HepG2 (cell line): ENCODE measurements around the gene MTA3. TPM values are rescaled to one million over a fixed set of nuclear protein-coding genes. Genes with fewer than 3 reads are reported as not detected.
A peak's percentile ranks its signal among the peaks of the same experiment; 100 is the strongest.

Source experiments
- CHCHD3 ChIP-seq: sonication (generic); formaldehyde crosslinking; IDR thresholded peaks from 2 replicates; pipeline ENCODE4 v1.8.0; 2022; ENCODE audit warnings: mild to moderate bottlenecking, missing genetic modification reagents, moderate library complexity
- FOXC1 ChIP-seq: sonication (generic); formaldehyde crosslinking; IDR thresholded peaks from 2 replicates; pipeline ENCODE4 v1.8.0; 2022; ENCODE audit warnings: mild to moderate bottlenecking, missing genetic modification reagents, borderline replicate concordance
- GRHL1 ChIP-seq: sonication (generic); formaldehyde crosslinking; conservative IDR thresholded peaks from 2 replicates; pipeline ENCODE4 v1.8.0; 2022; ENCODE audit warnings: missing genetic modification reagents
- JUND ChIP-seq: sonication (generic); formaldehyde crosslinking; IDR thresholded peaks from 2 replicates; pipeline ENCODE4 v1.8.0; 2022; ENCODE audit warnings: mild to moderate bottlenecking, missing genetic modification reagents
- MTF1 ChIP-seq: sonication (generic); formaldehyde crosslinking; IDR thresholded peaks from 2 replicates; pipeline ENCODE4 v1.5.0; 2020; ENCODE audit warnings: missing genetic modification reagents
- MXD4 ChIP-seq: IDR thresholded peaks from 2 replicates; pipeline ENCODE4 v1.6.1; 2016; ENCODE audit warnings: mild to moderate bottlenecking, missing biosample characterization, missing genetic modification reagents
- PATZ1 ChIP-seq: sonication (generic); formaldehyde crosslinking; IDR thresholded peaks from 2 replicates; pipeline ENCODE4 v1.4.0; 2020; ENCODE audit warnings: missing genetic modification reagents
- RNF219 ChIP-seq: sonication (generic); formaldehyde crosslinking; IDR thresholded peaks from 2 replicates; pipeline ENCODE4 v1.5.0; 2020; ENCODE audit warnings: mild to moderate bottlenecking, missing genetic modification reagents
- SATB2 ChIP-seq: sonication (generic); formaldehyde crosslinking; IDR thresholded peaks from 2 replicates; pipeline ENCODE4 v1.5.0; 2020; ENCODE audit warnings: missing genetic modification reagents
- SMAD1 ChIP-seq: sonication (generic); formaldehyde crosslinking; IDR thresholded peaks from 2 replicates; pipeline ENCODE4 v1.4.0; 2020; ENCODE audit warnings: missing genetic modification reagents, low read depth, mild to moderate bottlenecking, borderline replicate concordance
- SMAD3 ChIP-seq: sonication (generic); formaldehyde crosslinking; IDR thresholded peaks from 2 replicates; pipeline ENCODE4 v1.4.0; 2020; ENCODE audit warnings: missing genetic modification reagents
- SOX13 ChIP-seq, 3 experiments: fragments of 450-650 bp in 1 of 3; sonication (generic) in 1 of 3; formaldehyde crosslinking in 1 of 3; IDR thresholded peaks in 2 of 3; conservative IDR thresholded peaks in 1 of 3; 2 replicates each; pipeline versions ENCODE4 v1.5.0 to v1.6.1; 2016 to 2020; ENCODE audit warnings: antibody characterized with exemption in 1 of 3, mild to moderate bottlenecking in 1 of 3, missing compliant biosample characterization in 1 of 3, missing genetic modification reagents in 1 of 3, moderate library complexity in 1 of 3
- SP2 ChIP-seq: sonication (generic); formaldehyde crosslinking; IDR thresholded peaks from 2 replicates; pipeline ENCODE4 v1.5.1; 2020; ENCODE audit warnings: mild to moderate bottlenecking, missing genetic modification reagents
- THAP11 ChIP-seq: IDR thresholded peaks from 2 replicates; pipeline ENCODE4 v1.6.1; 2016; ENCODE audit warnings: missing biosample characterization, missing genetic modification reagents
- ZBTB20 ChIP-seq: sonication (generic); formaldehyde crosslinking; IDR thresholded peaks from 2 replicates; pipeline ENCODE4 v1.8.1; 2023; ENCODE audit warnings: missing genetic modification reagents, low read depth, mild to moderate bottlenecking, borderline replicate concordance
- ZBTB21 ChIP-seq: sonication (generic); formaldehyde crosslinking; IDR thresholded peaks from 2 replicates; pipeline ENCODE4 v1.4.0; 2020; ENCODE audit warnings: missing genetic modification reagents
- ZFP82 ChIP-seq: sonication (generic); formaldehyde crosslinking; IDR thresholded peaks from 2 replicates; pipeline ENCODE4 v1.5.1; 2020; ENCODE audit warnings: mild to moderate bottlenecking, missing genetic modification reagents, borderline replicate concordance
- ZNF136 ChIP-seq: sonication (generic); formaldehyde crosslinking; IDR thresholded peaks from 2 replicates; pipeline ENCODE4 v1.8.1; 2022; ENCODE audit warnings: low read depth, mild to moderate bottlenecking, moderate library complexity, missing genetic modification reagents
- ZNF460 ChIP-seq: sonication (generic); formaldehyde crosslinking; IDR thresholded peaks from 2 replicates; pipeline ENCODE4 v1.5.1; 2020; ENCODE audit warnings: missing genetic modification reagents, mild to moderate bottlenecking, borderline replicate concordance
- ZNF543 ChIP-seq: sonication (generic); formaldehyde crosslinking; IDR thresholded peaks from 2 replicates; pipeline ENCODE4 v1.4.0; 2020; ENCODE audit warnings: mild to moderate bottlenecking, missing genetic modification reagents
- ZNF572 ChIP-seq: sonication (generic); formaldehyde crosslinking; IDR thresholded peaks from 2 replicates; pipeline ENCODE4 v1.5.1; 2020; ENCODE audit warnings: mild to moderate bottlenecking, missing genetic modification reagents
- ZNF781 ChIP-seq: sonication (generic); formaldehyde crosslinking; IDR thresholded peaks from 2 replicates; pipeline ENCODE4 v1.5.1; 2020; ENCODE audit warnings: borderline replicate concordance, mild to moderate bottlenecking, missing genetic modification reagents; ENCODE audit errors: not compliant biosample characterization
- polyA plus RNA-seq, 8 experiments: library from polyadenylated mRNA; depleted of rRNA in 3 of 8; stranded (reverse) in 7 of 8; unstranded in 1 of 8; fragments of >200 nt; fragmentation: Illumina TruSeq in 4 of 8; extraction: Trizol in 4 of 8; gene quantifications; 2 replicates each; pipeline versions ENCODE4 v1.2.1 to v1.2.3, GENCODE V29; 2011 to 2016; ENCODE audit warnings: low read depth in 4 of 8, missing spikeins in 1 of 8, mixed read lengths in 1 of 8; ENCODE audit not compliant: insufficient read depth in 1 of 8
- total RNA-seq, 5 experiments: library from RNA; depleted of rRNA; stranded (reverse); fragments of >200 nt; fragmentation: Illumina TruSeq; extraction: Trizol; gene quantifications; 2 replicates each; pipeline ENCODE4 v1.2.3, GENCODE V29; 2016; ENCODE audit warnings: low read depth in 1 of 5

The MTA3 gene
- total and polyA plus RNA-seq, 2 of the 13 experiments (the other 11 are each of a cell fraction or from before 2014, with no cell fraction given), result 48.8 to 77.8 TPM

- no peak for TF ChIP-seq ZBTB21 (CRISPR knock-in tag)
- TF ChIP-seq PATZ1 (CRISPR knock-in tag), result peak; percentile 39; the same call in 1 of the 2 replicates
- no peak for TF ChIP-seq GRHL1
- no peak for TF ChIP-seq ZNF136 (CRISPR knock-in tag)
- peak; percentile 59; the same call in 1 of the 2 replicates for TF ChIP-seq MXD4 (CRISPR knock-in tag)
- TF ChIP-seq MTF1, result no peak
- no peak for TF ChIP-seq SP2
- TF ChIP-seq SMAD1 (CRISPR knock-in tag), result no peak
- TF ChIP-seq FOXC1 (CRISPR knock-in tag), result no peak; the same call in 1 of the 2 replicates
- no peak for TF ChIP-seq RNF219 (CRISPR knock-in tag)
- TF ChIP-seq ZNF460, result no peak
- no peak for TF ChIP-seq ZNF543
- no peak for TF ChIP-seq ZBTB20 (CRISPR knock-in tag)
- TF ChIP-seq SOX13 (IDR thresholded peaks at IDR 0.05), result no peak
- TF ChIP-seq SOX13 (CRISPR knock-in tag; conservative IDR thresholded peaks at IDR 0.05 in 1 of 2, IDR thresholded peaks at IDR 0.05 in 1 of 2), result 0 out of 4 replicates have a peak, but pooled peaks of 1 of the 2 experiments have one; percentile 9
- peak; percentile 57; the same call in 1 of the 2 replicates for TF ChIP-seq SMAD3 (CRISPR knock-in tag)
- no peak for TF ChIP-seq ZFP82
- TF ChIP-seq THAP11 (CRISPR knock-in tag), result peak; percentile 45; the same call in 1 of the 2 replicates
- no peak for TF ChIP-seq JUND (CRISPR knock-in tag)
- TF ChIP-seq CHCHD3 (CRISPR knock-in tag), result no peak
- TF ChIP-seq SATB2 (CRISPR knock-in tag), result no peak
- TF ChIP-seq ZNF572, result no peak
- no peak for TF ChIP-seq ZNF781 (CRISPR knock-in tag)
- TF ChIP-seq, all 625 proteins: peak for 72
Measured at GRCh38 chr2:42663106-42663780, 94.8 kb downstream of the MTA3 start (continued).
